ENCODE data around the gene HRC.

Gene HRC

DNA sequence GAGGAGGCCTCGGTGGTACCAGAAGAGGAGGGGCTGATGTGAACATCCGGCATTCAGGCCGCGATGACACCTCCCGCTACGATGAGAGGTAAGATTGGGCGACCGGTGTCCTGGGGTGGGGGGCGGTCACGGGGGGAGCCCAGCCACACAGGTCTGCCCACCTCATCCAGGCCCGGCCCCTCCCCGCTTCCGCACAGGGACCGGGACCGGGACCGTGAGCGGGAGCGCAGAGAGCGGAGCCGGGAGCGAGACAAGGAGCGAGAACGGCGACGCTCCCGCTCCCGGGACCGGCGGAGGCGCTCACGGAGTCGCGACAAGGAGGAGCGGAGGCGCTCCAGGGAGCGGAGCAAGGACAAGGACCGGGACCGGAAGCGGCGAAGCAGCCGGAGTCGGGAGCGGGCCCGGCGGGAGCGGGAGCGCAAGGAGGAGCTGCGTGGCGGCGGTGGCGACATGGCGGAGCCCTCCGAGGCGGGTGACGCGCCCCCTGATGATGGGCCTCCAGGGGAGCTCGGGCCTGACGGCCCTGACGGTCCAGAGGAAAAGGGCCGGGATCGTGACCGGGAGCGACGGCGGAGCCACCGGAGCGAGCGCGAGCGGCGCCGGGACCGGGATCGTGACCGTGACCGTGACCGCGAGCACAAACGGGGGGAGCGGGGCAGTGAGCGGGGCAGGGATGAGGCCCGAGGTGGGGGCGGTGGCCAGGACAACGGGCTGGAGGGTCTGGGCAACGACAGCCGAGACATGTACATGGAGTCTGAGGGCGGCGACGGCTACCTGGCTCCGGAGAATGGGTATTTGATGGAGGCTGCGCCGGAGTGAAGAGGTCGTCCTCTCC is 47.4 kb downstream of the HRC start:
- H3K4me1 ChIP-seq (ENCODE audit: low read length) = no peaks in the 10 kb centered on the region
- no peak overlapping the region for H3K27ac ChIP-seq (ENCODE audit: low read length)
- H4K20me1 ChIP-seq (ENCODE audit: insufficient read depth, low read length) = no peaks in the 10 kb centered on the region
- no peaks in the 10 kb centered on the region for H3K9me2 ChIP-seq (replicated peaks; ENCODE audit: insufficient read depth, low read length)
- H3K9me3 ChIP-seq (replicated peaks; ENCODE audit: insufficient read depth, low read length) = no peaks in the 10 kb centered on the region
- H3K27me3 ChIP-seq (replicated peaks; ENCODE audit: insufficient read depth, low read length) = no peaks in the 10 kb centered on the region
- no peak overlapping the region for H2AFZ ChIP-seq (ENCODE audit: low read length)
- H3F3A ChIP-seq (ENCODE audit: insufficient read depth, low read length) = peaks cover 16% of the 10 kb centered on the region; the same call in 1 of the 2 replicates
- DNase-seq = no peak
- peaks cover 5% of the 10 kb centered on the region for H3K36me3 ChIP-seq (replicated peaks; ENCODE audit: insufficient read depth, low read length)
- H3K4me3 ChIP-seq (ENCODE audit: low read length) = no peak overlapping the region
- no peak overlapping the region for H3K4me2 ChIP-seq (ENCODE audit: low read depth, low read length)
- TF ChIP-seq, protein P1, sequence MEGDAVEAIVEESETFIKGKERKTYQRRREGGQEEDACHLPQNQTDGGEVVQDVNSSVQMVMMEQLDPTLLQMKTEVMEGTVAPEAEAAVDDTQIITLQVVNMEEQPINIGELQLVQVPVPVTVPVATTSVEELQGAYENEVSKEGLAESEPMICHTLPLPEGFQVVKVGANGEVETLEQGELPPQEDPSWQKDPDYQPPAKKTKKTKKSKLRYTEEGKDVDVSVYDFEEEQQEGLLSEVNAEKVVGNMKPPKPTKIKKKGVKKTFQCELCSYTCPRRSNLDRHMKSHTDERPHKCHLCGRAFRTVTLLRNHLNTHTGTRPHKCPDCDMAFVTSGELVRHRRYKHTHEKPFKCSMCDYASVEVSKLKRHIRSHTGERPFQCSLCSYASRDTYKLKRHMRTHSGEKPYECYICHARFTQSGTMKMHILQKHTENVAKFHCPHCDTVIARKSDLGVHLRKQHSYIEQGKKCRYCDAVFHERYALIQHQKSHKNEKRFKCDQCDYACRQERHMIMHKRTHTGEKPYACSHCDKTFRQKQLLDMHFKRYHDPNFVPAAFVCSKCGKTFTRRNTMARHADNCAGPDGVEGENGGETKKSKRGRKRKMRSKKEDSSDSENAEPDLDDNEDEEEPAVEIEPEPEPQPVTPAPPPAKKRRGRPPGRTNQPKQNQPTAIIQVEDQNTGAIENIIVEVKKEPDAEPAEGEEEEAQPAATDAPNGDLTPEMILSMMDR (IDR thresholded peaks at IDR 0.05; ENCODE audit: low read length) = no peak
- TF ChIP-seq EZH2 (optimal IDR thresholded peaks at IDR 0.05; ENCODE audit: low read depth, low read length) = no peak
- TF ChIP-seq EZH2phosphoT487 (IDR thresholded peaks at IDR 0.05; ENCODE audit: low read length) = no peak
- H3K79me2 ChIP-seq (ENCODE audit: low read length) = peaks cover 1% of the 10 kb centered on the region
- H3K9ac ChIP-seq (ENCODE audit: low read length) = no peak overlapping the region

DNA sequence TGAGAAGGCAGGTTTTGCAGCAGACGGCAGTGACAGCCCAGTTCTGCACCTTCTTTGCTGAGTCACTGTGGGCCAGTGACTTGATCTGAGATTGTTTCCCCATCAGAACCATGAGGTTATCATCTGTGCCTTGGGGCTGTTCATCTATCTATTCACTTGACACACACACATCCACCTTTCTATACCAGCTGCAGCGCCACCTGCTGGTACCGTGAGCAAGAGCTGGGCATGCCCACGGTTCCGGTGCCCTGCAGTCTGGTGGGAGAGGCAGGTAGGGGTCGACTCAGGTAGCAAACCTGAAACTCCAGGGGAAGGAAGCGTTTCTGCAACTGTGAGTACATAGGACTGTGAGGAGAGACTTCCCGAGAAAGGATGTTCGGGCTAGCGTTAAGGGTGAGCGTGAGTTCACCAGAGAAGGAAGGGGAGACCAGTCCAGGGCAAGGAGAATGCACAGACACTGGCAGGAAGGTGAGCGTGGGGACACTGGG is 48.5 kb downstream of the HRC start:
- H3F3A ChIP-seq (ENCODE audit: insufficient read depth, low read length) = peaks cover 16% of the 10 kb centered on the region; the same call in 1 of the 2 replicates
- no peak overlapping the region for H3K27ac ChIP-seq (ENCODE audit: low read length)
- peaks cover 6% of the 10 kb centered on the region for H3K36me3 ChIP-seq (replicated peaks; ENCODE audit: insufficient read depth, low read length)

DNA sequence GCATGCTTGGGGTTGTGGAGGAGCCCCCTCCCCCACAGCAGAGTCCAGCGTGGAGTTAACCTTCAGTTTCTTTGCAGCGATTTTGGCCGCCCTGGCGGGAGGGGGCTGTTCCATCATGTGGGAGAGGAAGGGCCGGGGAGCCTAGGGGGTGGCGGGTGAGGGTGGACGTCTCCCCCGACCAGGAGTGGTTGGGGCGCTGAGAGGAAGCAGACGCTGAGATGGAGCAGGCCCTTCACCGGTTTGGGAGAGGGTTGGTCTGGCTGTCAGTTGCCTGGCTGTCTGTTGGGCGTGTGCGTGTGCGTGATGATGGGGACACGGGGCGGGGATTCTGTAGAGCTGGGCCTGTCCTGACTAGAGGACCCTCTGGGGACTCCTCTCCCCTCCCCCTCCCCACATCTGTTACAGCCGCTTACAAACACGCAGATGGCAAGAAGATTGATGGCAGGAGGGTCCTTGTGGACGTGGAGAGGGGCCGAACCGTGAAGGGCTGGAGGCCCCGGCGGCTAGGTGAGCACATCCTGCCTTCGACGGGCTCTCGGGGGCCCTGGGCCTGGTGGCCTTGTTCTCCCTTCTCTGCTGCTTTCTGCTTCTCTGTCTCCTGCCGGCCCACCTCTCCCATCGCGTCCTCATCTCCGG is 50.8 kb downstream of the HRC start:
- Histone ChIP-seq H3K79me2 (ENCODE audit: low read length) (peaks cover 20% of the 10 kb centered on the region), H3K9me2 (replicated peaks; ENCODE audit: insufficient read depth, low read length) (no peaks in the 10 kb centered on the region), H3K4me1 (ENCODE audit: low read length) (no peaks in the 10 kb centered on the region), H3K9ac (ENCODE audit: low read length) (no peak overlapping the region), H2AFZ (ENCODE audit: low read length) (no peak overlapping the region), H3K27ac (ENCODE audit: low read length) (no peak overlapping the region), H3F3A (ENCODE audit: insufficient read depth, low read length) (peaks cover 16% of the 10 kb centered on the region; the same call in 1 of the 2 replicates), H3K4me3 (ENCODE audit: low read length) (no peak overlapping the region), H4K20me1 (ENCODE audit: insufficient read depth, low read length) (no peaks in the 10 kb centered on the region; the same call in 1 of the 2 replicates), H3K4me2 (ENCODE audit: low read depth, low read length) (no peak overlapping the region), H3K36me3 (replicated peaks; ENCODE audit: insufficient read depth, low read length) (peaks cover 6% of the 10 kb centered on the region), H3K9me3 (replicated peaks; ENCODE audit: insufficient read depth, low read length) (no peaks in the 10 kb centered on the region), H3K27me3 (replicated peaks; ENCODE audit: insufficient read depth, low read length) (no peaks in the 10 kb centered on the region)
- TF ChIP-seq, protein P1 (IDR thresholded peaks at IDR 0.05; ENCODE audit: low read length) = no peak
- TF ChIP-seq EZH2 (optimal IDR thresholded peaks at IDR 0.05; ENCODE audit: low read depth, low read length) = no peak
- no peak for TF ChIP-seq EZH2phosphoT487 (IDR thresholded peaks at IDR 0.05; ENCODE audit: low read length)
- no peak for DNase-seq

More for the DNA sequence above, 48.5 kb downstream of the HRC start:
- H4K20me1 ChIP-seq (ENCODE audit: insufficient read depth, low read length) = no peaks in the 10 kb centered on the region
- peaks cover 7% of the 10 kb centered on the region for H3K79me2 ChIP-seq (ENCODE audit: low read length)
- H3K4me3 ChIP-seq (ENCODE audit: low read length) = no peak overlapping the region
- no peak overlapping the region for H3K9ac ChIP-seq (ENCODE audit: low read length)
- DNase-seq = peak; percentile 50
- H2AFZ ChIP-seq (ENCODE audit: low read length) = no peak overlapping the region
- TF ChIP-seq, protein P1 (IDR thresholded peaks at IDR 0.05; ENCODE audit: low read length) = peak; percentile 78
- no peak for TF ChIP-seq EZH2 (optimal IDR thresholded peaks at IDR 0.05; ENCODE audit: low read depth, low read length)
- TF ChIP-seq EZH2phosphoT487 (IDR thresholded peaks at IDR 0.05; ENCODE audit: low read length) = no peak
- no peaks in the 10 kb centered on the region for H3K4me1 ChIP-seq (ENCODE audit: low read length)
- H3K9me2 ChIP-seq (replicated peaks; ENCODE audit: insufficient read depth, low read length) = no peaks in the 10 kb centered on the region
- no peaks in the 10 kb centered on the region for H3K27me3 ChIP-seq (replicated peaks; ENCODE audit: insufficient read depth, low read length)
- no peaks in the 10 kb centered on the region for H3K9me3 ChIP-seq (replicated peaks; ENCODE audit: insufficient read depth, low read length)
- H3K4me2 ChIP-seq (ENCODE audit: low read depth, low read length) = no peak overlapping the region

All from MM.1S (cell line).